MM.1S (cell line): ENCODE data around the gene CLDN19.

Source experiments
- DNase-seq: peaks from one replicate; pipeline ENCODE4 v3.0.0-alpha.2; 2015
- H2AFZ ChIP-seq: fragments of 300-600 bp; sonication (generic); 2 replicates; pipeline ENCODE4 v1.6.0; 2016; ENCODE audit warnings: antibody characterized with exemption, low read length
- H3F3A ChIP-seq: fragments of 300-600 bp; sonication (generic); 2 replicates; pipeline ENCODE4 v1.6.1; 2016; ENCODE audit warnings: mild to moderate bottlenecking, antibody characterized with exemption, low read length, moderate library complexity, mixed read lengths; ENCODE audit not compliant: insufficient read depth
- H3K27ac ChIP-seq: fragments of 300-600 bp; sonication (generic); 2 replicates; pipeline ENCODE4 v1.5.1; 2016; ENCODE audit warnings: mild to moderate bottlenecking, low read length
- H3K27me3 ChIP-seq: fragments of 300-600 bp; sonication (generic); replicated peaks from 2 replicates; pipeline ENCODE4 v1.6.0; 2016; ENCODE audit warnings: low read length; ENCODE audit not compliant: insufficient read depth
- H3K36me3 ChIP-seq: fragments of 300-600 bp; sonication (generic); replicated peaks from 2 replicates; pipeline ENCODE4 v1.6.1; 2016; ENCODE audit warnings: mild to moderate bottlenecking, low read length, mixed read lengths; ENCODE audit not compliant: insufficient read depth
- H3K4me1 ChIP-seq: fragments of 300-600 bp; sonication (generic); 2 replicates; pipeline ENCODE4 v1.6.1; 2016; ENCODE audit warnings: low read length, mixed read lengths
- H3K4me2 ChIP-seq: fragments of 300-600 bp; sonication (generic); 2 replicates; pipeline ENCODE4 v1.6.0; 2016; ENCODE audit warnings: low read depth, low read length
- H3K4me3 ChIP-seq: fragments of 300-600 bp; sonication (generic); 2 replicates; pipeline ENCODE4 v1.5.1; 2016; ENCODE audit warnings: low read length, mixed read lengths
- H3K79me2 ChIP-seq: fragments of 300-600 bp; sonication (generic); 2 replicates; pipeline ENCODE4 v1.6.1; 2016; ENCODE audit warnings: mixed run types, low read length, mixed read lengths
- H3K9ac ChIP-seq: fragments of 300-600 bp; sonication (generic); 2 replicates; pipeline ENCODE4 v1.6.1; 2016; ENCODE audit warnings: low read length, mixed read lengths
- H3K9me2 ChIP-seq: fragments of 300-600 bp; sonication (generic); replicated peaks from 2 replicates; pipeline ENCODE4 v1.6.1; 2016; ENCODE audit warnings: mild to moderate bottlenecking, low read length, mixed read lengths; ENCODE audit not compliant: insufficient read depth
- H3K9me3 ChIP-seq: fragments of 300-600 bp; sonication (generic); replicated peaks from 2 replicates; pipeline ENCODE4 v1.6.1; 2016; ENCODE audit warnings: mild to moderate bottlenecking, low read length, mixed read lengths; ENCODE audit not compliant: insufficient read depth
- H4K20me1 ChIP-seq: fragments of 300-600 bp; sonication (generic); 2 replicates; pipeline ENCODE4 v1.6.1; 2016; ENCODE audit warnings: mild to moderate bottlenecking, low read length, moderate library complexity, mixed read lengths; ENCODE audit not compliant: insufficient read depth
- EZH2 ChIP-seq: fragments of 300-600 bp; sonication (generic); optimal IDR thresholded peaks from 2 replicates; pipeline ENCODE3; 2017; ENCODE audit warnings: low read depth, mild to moderate bottlenecking, antibody characterized with exemption, low read length, mixed read lengths
- EZH2phosphoT487 ChIP-seq: fragments of 300-600 bp; sonication (generic); IDR thresholded peaks from 2 replicates; pipeline ENCODE4 v1.6.1; 2018; ENCODE audit warnings: antibody characterized with exemption, low read length
- TF ChIP-seq, protein P1 (sequence below): fragments of 300-600 bp; sonication (generic); IDR thresholded peaks from 2 replicates; pipeline ENCODE4 v1.5.1; 2016; ENCODE audit warnings: antibody characterized with exemption, low read length, mixed read lengths

Gene CLDN19

DNA sequence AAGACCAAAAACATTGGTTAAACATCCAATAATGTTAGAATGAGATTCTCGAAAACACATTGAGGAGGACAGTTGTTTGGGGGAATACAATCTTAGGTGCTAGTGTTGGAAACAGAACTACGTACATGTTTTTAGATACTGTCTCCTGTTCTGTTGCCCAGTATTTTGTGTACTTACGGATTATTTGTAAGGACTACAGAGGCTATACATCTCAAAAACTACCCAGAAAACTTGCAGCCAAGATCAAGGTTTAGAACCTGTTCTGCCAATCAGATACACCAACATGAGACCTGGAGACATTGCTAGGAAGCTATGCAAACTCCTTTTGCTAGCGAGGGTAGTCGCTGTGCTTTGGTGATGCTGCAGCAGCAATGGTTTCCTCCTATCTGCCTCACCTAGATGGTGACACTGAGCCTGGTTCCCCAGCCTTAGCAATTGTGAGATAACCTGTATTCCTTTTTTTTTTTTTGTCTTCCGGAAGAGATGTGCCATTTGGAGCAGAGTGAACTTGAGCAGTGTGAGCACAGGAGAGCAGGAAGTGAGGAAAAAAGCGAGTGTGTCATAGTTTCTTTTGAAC lies 36.1 kb downstream of the CLDN19 start:
- Histone ChIP-seq H3K27me3 (no peaks in the 10 kb centered on the region), H4K20me1 (peaks cover 4% of the 10 kb centered on the region; the same call in 1 of the 2 replicates), H3K4me3 (no peak overlapping the region), H3K36me3 (peaks cover 38% of the 10 kb centered on the region), H3K9ac (no peak overlapping the region), H3K9me3 (no peaks in the 10 kb centered on the region), H3K4me2 (no peak overlapping the region), H3K4me1 (no peaks in the 10 kb centered on the region), H3K9me2 (no peaks in the 10 kb centered on the region), H3F3A (no peaks in the 10 kb centered on the region), H3K79me2 (peaks cover 68% of the 10 kb centered on the region), H3K27ac (no peak overlapping the region), H2AFZ (no peak overlapping the region)
- no peak for TF ChIP-seq EZH2
- TF ChIP-seq, protein P1, sequence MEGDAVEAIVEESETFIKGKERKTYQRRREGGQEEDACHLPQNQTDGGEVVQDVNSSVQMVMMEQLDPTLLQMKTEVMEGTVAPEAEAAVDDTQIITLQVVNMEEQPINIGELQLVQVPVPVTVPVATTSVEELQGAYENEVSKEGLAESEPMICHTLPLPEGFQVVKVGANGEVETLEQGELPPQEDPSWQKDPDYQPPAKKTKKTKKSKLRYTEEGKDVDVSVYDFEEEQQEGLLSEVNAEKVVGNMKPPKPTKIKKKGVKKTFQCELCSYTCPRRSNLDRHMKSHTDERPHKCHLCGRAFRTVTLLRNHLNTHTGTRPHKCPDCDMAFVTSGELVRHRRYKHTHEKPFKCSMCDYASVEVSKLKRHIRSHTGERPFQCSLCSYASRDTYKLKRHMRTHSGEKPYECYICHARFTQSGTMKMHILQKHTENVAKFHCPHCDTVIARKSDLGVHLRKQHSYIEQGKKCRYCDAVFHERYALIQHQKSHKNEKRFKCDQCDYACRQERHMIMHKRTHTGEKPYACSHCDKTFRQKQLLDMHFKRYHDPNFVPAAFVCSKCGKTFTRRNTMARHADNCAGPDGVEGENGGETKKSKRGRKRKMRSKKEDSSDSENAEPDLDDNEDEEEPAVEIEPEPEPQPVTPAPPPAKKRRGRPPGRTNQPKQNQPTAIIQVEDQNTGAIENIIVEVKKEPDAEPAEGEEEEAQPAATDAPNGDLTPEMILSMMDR = no peak
- no peak for TF ChIP-seq EZH2phosphoT487
- DNase-seq = no peak

DNA sequence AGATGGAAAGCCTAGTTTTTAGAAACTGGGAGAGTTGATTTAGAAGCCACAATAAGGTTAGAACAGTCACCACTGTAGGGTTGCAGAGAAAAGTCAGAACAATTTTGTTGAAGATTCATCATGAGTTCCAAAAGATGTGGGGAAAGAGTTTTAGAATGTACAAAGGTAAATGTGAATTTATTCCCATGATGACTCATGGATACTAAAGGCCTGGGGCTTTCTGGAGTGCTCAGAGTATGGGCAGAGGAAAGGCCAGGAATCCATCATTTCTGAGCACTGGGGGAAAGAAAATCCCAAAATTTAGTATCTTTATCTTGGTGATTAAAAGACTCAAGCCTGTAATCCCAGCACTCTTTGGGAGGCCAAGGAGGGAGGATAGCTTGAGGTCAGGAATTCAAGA lies 40.0 kb downstream of the CLDN19 start:
- Histone ChIP-seq H3K36me3 (peaks cover 67% of the 10 kb centered on the region), H3K27me3 (no peaks in the 10 kb centered on the region), H3F3A (no peaks in the 10 kb centered on the region), H3K4me1 (no peaks in the 10 kb centered on the region), H3K4me3 (no peak overlapping the region), H3K27ac (no peak overlapping the region), H3K4me2 (no peak overlapping the region), H3K9me2 (no peaks in the 10 kb centered on the region), H3K9ac (no peak overlapping the region), H2AFZ (no peak overlapping the region), H3K79me2 (peaks cover 86% of the 10 kb centered on the region), H4K20me1 (peaks cover 11% of the 10 kb centered on the region), H3K9me3 (no peaks in the 10 kb centered on the region)
- DNase-seq = no peak
- no peak for TF ChIP-seq EZH2phosphoT487

DNA sequence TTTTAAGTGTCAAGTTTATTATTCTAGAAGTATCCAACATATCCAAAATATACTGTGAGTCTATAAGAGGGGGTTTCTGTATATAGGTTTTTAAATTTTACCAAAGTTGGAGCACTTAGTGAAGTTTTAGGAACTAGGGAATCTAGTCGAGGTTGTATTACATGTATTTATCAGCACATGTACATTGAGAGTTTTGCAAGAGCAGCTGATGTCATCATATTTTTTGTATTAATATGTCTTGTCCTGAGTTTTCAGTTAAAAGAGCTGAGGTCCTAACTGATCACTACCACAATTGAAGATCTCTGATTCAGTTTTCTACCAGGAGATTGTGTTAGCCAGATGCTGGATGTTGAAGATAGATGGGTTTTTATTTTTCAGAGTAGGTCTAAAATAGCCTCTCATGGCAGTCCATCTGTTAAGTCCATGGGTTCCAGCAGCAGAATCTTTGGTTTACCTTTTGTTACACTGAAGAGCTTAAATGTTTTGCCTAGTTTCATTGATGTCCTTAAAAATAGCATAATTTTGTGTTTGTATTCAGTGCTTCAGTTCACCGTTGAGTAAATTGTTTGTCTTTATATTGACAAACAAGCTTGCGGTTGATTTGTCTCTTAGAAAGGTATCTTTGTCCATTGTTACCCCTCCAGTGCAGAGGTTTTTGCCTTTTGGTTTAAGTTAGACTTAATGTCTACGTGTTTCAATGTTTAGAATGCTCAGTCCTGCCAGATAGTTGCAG lies 41.8 kb downstream of the CLDN19 start:
- Histone ChIP-seq H2AFZ (no peak overlapping the region), H4K20me1 (peaks cover 24% of the 10 kb centered on the region), H3K79me2 (peaks cover 87% of the 10 kb centered on the region), H3K9me3 (no peaks in the 10 kb centered on the region), H3K4me1 (no peaks in the 10 kb centered on the region), H3K27ac (no peak overlapping the region), H3F3A (no peaks in the 10 kb centered on the region), H3K9ac (no peak overlapping the region), H3K4me2 (no peak overlapping the region), H3K27me3 (no peaks in the 10 kb centered on the region), H3K36me3 (peaks cover 59% of the 10 kb centered on the region), H3K9me2 (no peaks in the 10 kb centered on the region), H3K4me3 (no peak overlapping the region)
- TF ChIP-seq, protein P1 = no peak
- TF ChIP-seq EZH2 (no peak), EZH2phosphoT487 (no peak)
- DNase-seq = no peak

DNA sequence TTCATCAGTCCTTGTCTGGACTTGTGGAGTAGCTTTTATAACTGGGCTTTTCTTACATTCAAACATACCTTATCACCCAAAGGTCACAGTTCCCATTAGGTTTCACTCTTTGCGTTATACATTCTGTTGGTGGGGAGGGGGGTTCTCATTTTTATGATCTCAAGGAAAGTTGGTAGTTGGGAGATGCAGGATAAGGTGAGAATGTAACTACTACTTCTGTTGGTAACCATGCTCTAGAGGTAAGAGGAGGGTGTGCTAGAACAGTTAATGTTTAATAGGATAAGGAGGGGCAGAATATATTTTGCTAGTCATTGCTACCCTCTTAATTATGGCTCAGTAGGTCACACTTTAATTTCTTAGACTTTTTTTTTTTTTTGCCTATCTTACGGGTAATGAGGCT lies 47.1 kb downstream of the CLDN19 start:
- H3K27me3 ChIP-seq = no peaks in the 10 kb centered on the region
- H3K4me2 ChIP-seq = no peak overlapping the region
- H3K36me3 ChIP-seq = peaks cover 28% of the 10 kb centered on the region
- peaks cover 73% of the 10 kb centered on the region for H4K20me1 ChIP-seq
- no peak overlapping the region for H3K9ac ChIP-seq
- no peak overlapping the region for H3K27ac ChIP-seq
- DNase-seq = no peak
- 0 out of 2 replicates have a peak, but pooled peaks cover 7% of the 10 kb centered on the region for H3F3A ChIP-seq
- no peak overlapping the region for H3K4me3 ChIP-seq
- no peak overlapping the region for H2AFZ ChIP-seq
- H3K9me2 ChIP-seq = no peaks in the 10 kb centered on the region
- TF ChIP-seq, protein P1 = no peak
- TF ChIP-seq EZH2 = no peak
- TF ChIP-seq EZH2phosphoT487 = no peak
- H3K9me3 ChIP-seq = no peaks in the 10 kb centered on the region
- H3K79me2 ChIP-seq = peaks cover 100% of the 10 kb centered on the region
- H3K4me1 ChIP-seq = peaks cover 9% of the 10 kb centered on the region; the same call in 1 of the 2 replicates
